SK-N-SH treated with all-trans-retinoic acid at 6 μM for 48 hours (cell line): ENCODE results near the gene CTRB1.

Source experiments
- ATAC-seq: fragments of 200-7000 bp; cut with Tn5 transposase; 3 replicates; pipeline ENCODE4 v1.9.1; 2020; ENCODE audit warnings: mild to moderate bottlenecking, moderate library complexity
- ARNTL ChIP-seq: fragments of 450-650 bp; formaldehyde crosslinking; IDR thresholded peaks from 2 replicates; pipeline ENCODE4 v1.5.0; 2020; ENCODE audit warnings: low read depth, mild to moderate bottlenecking, moderate library complexity, borderline replicate concordance
- CSDC2 ChIP-seq: fragments of 250-450 bp; sonication (Bioruptor Pico); IDR thresholded peaks from 2 replicates; pipeline ENCODE4 v1.5.0; 2020; ENCODE audit warnings: mild to moderate bottlenecking, moderate library complexity
- ESRRG ChIP-seq: fragments of 250-450 bp; sonication (Bioruptor Pico); IDR thresholded peaks from 2 replicates; pipeline ENCODE4 v1.6.1; 2021; ENCODE audit warnings: mild to moderate bottlenecking
- ISL1 ChIP-seq: fragments of 250-450 bp; sonication (Bioruptor Pico); IDR thresholded peaks from 2 replicates; pipeline ENCODE4 v2.1.2; 2022; ENCODE audit warnings: mild to moderate bottlenecking, moderate library complexity
- OSR1 ChIP-seq: fragments of 250-450 bp; sonication (Bioruptor Pico); IDR thresholded peaks from 2 replicates; pipeline ENCODE4 v1.8.0; 2022; ENCODE audit warnings: moderate library complexity, mild to moderate bottlenecking, inconsistent platforms
- RARB ChIP-seq: fragments of 250-450 bp; sonication (Bioruptor Pico); IDR thresholded peaks from 2 replicates; pipeline ENCODE4 v1.8.0; 2021; ENCODE audit warnings: mild to moderate bottlenecking, moderate library complexity
- SNAI2 ChIP-seq: fragments of 250-450 bp; sonication (Bioruptor Pico); IDR thresholded peaks from 2 replicates; pipeline ENCODE4 v1.5.0; 2020; ENCODE audit warnings: mild to moderate bottlenecking, moderate library complexity
- TCF4 ChIP-seq: fragments of 250-450 bp; sonication (Bioruptor Pico); IDR thresholded peaks from 2 replicates; pipeline ENCODE4 v1.8.0; 2021; ENCODE audit warnings: mild to moderate bottlenecking, moderate library complexity, borderline replicate concordance
- ZC3H10 ChIP-seq: fragments of 250-450 bp; sonication (Bioruptor Pico); IDR thresholded peaks from 2 replicates; pipeline ENCODE4 v1.5.1; 2021; ENCODE audit warnings: mild to moderate bottlenecking, moderate library complexity
- ZFP30 ChIP-seq: fragments of 450-650 bp; formaldehyde crosslinking; IDR thresholded peaks from 2 replicates; pipeline ENCODE4 v1.5.0; 2022; ENCODE audit warnings: mild to moderate bottlenecking, moderate library complexity
- ZNF565 ChIP-seq: fragments of 450-650 bp; formaldehyde crosslinking; conservative IDR thresholded peaks from 2 replicates; pipeline ENCODE4 v1.5.0; 2020; ENCODE audit warnings: low read depth, mild to moderate bottlenecking, moderate library complexity
- ZNF70 ChIP-seq: fragments of 450-650 bp; formaldehyde crosslinking; IDR thresholded peaks from 2 replicates; pipeline ENCODE4 v1.5.0; 2020; ENCODE audit warnings: mild to moderate bottlenecking, moderate library complexity
- ZNF8 ChIP-seq: fragments of 450-650 bp; formaldehyde crosslinking; IDR thresholded peaks from 2 replicates; pipeline ENCODE4 v1.5.0; 2020; ENCODE audit warnings: mild to moderate bottlenecking, moderate library complexity
- TF ChIP-seq, protein P1 (sequence below): fragments of 250-450 bp; sonication (Bioruptor Pico); IDR thresholded peaks from 2 replicates; pipeline ENCODE4 v1.5.1; 2020; ENCODE audit warnings: low read depth, mild to moderate bottlenecking, moderate library complexity
- TF ChIP-seq, protein P2 (sequence below): fragments of 250-450 bp; sonication (Bioruptor Pico); IDR thresholded peaks from 2 replicates; pipeline ENCODE4 v1.8.0; 2020; ENCODE audit warnings: mild to moderate bottlenecking, moderate library complexity, borderline replicate concordance
- TF ChIP-seq, protein P3 (sequence below): fragments of 250-450 bp; sonication (Bioruptor Pico); IDR thresholded peaks from 2 replicates; pipeline ENCODE4 v1.5.1; 2021; ENCODE audit warnings: mild to moderate bottlenecking, moderate library complexity

CTRB1 gene

DNA sequence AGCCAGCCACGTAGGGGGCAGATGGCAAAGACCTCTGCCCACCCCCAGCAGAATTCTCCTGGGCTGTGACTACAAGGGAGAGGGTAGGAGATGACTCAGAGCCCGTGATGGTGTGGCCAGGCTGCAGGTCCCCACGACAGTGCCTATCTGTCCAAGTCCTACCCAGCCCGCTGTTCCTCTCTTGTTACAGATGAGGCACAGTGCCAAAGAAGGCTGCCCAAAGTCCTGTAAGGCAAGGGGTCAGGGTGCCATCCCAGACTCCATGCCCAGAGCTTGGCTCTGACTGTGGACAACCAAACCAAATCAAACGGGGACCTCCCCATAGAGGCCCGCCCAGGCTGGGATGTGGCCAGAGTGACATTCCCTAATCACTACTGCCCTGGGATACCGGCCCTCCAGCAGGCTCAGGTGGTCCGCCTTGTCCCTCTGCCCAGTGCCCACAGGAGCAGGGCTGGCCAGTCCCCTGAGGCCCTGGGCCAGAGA is 45.2 kb downstream of the CTRB1 start:
- peak; percentile 23 for ATAC-seq
- no peak for TF ChIP-seq TCF4 (CRISPR knock-in tag)
- no peak for TF ChIP-seq OSR1 (CRISPR knock-in tag)
- no peak for TF ChIP-seq ZC3H10 (CRISPR knock-in tag)
- TF ChIP-seq SNAI2, result no peak
- TF ChIP-seq, protein P1, sequence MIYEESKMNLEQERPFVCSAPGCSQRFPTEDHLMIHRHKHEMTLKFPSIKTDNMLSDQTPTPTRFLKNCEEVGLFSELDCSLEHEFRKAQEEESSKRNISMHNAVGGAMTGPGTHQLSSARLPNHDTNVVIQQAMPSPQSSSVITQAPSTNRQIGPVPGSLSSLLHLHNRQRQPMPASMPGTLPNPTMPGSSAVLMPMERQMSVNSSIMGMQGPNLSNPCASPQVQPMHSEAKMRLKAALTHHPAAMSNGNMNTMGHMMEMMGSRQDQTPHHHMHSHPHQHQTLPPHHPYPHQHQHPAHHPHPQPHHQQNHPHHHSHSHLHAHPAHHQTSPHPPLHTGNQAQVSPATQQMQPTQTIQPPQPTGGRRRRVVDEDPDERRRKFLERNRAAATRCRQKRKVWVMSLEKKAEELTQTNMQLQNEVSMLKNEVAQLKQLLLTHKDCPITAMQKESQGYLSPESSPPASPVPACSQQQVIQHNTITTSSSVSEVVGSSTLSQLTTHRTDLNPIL, result no peak
- TF ChIP-seq, all 23 proteins: peak for 0

DNA sequence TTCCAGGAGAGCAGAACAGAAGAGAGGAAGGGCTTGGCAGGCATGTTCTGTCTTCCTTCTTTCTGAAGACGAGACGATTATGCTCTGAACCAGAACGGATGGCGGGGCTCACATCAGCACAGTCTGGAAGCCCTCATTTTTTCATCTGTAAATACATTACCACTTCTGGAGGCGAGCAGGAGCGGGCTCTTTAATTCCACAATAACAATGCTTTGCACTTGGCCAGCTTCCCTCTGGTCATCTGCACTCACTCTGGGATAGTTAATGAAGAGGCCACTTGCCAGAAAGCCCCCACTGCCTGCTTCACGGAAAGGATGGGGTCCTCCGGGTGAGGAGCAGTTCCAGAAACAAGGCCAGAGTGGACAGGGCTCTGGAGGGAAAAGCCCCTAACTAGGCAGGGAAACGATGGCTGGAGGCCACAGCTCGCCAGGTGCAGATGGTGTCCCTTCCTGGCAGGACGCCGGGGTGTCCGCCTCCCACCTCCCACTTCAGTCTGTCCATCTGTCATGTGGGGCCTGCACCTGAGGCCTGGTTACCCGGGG is 45.7 kb downstream of the CTRB1 start:
- TF ChIP-seq TCF4 (CRISPR knock-in tag) (peak; percentile 71; the same call in 1 of the 2 replicates), SNAI2 (no peak)
- ATAC-seq, result peak; percentile 39

DNA sequence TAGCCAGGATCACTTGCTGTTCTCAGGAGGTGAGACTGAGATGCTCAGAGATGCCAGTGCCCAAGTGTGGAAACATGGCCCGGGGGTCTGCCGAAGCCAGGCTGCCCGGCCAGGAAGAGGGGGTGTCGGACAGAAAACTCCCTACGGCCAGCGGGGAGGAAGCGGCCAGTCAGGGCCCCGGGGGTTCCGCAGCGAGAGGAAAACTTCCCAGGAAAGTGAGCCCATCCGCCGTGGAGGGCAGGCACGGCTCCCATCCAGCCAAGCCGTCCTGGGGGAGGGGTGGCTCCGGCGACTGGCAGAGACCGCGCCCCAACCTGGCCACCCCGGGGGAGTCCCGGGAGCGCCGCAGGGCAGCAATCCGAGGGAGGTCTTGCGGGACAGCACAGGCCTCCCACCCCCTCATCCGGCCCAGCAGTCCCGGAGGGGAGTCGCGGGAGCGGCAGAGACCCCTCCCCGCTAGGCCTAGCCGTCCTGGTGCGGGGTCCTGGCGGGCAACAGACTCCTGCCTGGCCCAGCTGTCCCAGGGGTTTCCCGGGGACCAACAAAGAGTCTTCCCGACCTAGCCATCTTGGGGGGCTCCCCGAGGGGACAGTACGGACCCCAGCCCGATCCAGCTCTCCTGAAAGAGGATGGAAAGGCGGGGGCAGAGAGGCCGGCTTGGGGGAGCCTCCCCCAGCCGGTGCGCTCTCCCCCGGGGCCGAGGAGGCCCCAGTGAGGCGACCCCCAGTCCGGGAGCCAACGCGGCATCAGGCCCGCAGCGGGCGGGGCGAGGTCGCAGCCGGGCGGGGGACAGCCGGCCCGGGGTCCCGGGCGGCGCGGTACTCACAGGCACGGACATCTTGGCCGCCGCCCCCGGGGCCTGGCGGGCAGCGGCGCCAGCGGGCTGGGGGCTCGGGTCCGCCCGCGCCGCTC is 46.5 kb downstream of the CTRB1 start:
- no peak for TF ChIP-seq ZNF8
- no peak for TF ChIP-seq ZC3H10 (CRISPR knock-in tag)
- no peak for TF ChIP-seq ZFP30 (CRISPR knock-in tag)
- no peak for TF ChIP-seq CSDC2 (CRISPR knock-in tag)
- TF ChIP-seq RARB, result no peak
- TF ChIP-seq, protein P2, sequence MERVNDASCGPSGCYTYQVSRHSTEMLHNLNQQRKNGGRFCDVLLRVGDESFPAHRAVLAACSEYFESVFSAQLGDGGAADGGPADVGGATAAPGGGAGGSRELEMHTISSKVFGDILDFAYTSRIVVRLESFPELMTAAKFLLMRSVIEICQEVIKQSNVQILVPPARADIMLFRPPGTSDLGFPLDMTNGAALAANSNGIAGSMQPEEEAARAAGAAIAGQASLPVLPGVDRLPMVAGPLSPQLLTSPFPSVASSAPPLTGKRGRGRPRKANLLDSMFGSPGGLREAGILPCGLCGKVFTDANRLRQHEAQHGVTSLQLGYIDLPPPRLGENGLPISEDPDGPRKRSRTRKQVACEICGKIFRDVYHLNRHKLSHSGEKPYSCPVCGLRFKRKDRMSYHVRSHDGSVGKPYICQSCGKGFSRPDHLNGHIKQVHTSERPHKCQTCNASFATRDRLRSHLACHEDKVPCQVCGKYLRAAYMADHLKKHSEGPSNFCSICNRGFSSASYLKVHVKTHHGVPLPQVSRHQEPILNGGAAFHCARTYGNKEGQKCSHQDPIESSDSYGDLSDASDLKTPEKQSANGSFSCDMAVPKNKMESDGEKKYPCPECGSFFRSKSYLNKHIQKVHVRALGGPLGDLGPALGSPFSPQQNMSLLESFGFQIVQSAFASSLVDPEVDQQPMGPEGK, result no peak
- TF ChIP-seq ZNF70 (CRISPR knock-in tag), result no peak
- TF ChIP-seq ZNF565, result no peak
- TF ChIP-seq, protein P3, sequence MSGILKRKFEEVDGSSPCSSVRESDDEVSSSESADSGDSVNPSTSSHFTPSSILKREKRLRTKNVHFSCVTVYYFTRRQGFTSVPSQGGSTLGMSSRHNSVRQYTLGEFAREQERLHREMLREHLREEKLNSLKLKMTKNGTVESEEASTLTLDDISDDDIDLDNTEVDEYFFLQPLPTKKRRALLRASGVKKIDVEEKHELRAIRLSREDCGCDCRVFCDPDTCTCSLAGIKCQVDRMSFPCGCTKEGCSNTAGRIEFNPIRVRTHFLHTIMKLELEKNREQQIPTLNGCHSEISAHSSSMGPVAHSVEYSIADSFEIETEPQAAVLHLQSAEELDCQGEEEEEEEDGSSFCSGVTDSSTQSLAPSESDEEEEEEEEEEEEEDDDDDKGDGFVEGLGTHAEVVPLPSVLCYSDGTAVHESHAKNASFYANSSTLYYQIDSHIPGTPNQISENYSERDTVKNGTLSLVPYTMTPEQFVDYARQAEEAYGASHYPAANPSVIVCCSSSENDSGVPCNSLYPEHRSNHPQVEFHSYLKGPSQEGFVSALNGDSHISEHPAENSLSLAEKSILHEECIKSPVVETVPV (CRISPR knock-in tag), result no peak
- no peak for TF ChIP-seq TCF4 (CRISPR knock-in tag)
- TF ChIP-seq ARNTL (CRISPR knock-in tag), result no peak
- TF ChIP-seq ESRRG (CRISPR knock-in tag), result no peak
- TF ChIP-seq ISL1 (CRISPR knock-in tag), result no peak
- ATAC-seq, result peak; percentile 47

DNA sequence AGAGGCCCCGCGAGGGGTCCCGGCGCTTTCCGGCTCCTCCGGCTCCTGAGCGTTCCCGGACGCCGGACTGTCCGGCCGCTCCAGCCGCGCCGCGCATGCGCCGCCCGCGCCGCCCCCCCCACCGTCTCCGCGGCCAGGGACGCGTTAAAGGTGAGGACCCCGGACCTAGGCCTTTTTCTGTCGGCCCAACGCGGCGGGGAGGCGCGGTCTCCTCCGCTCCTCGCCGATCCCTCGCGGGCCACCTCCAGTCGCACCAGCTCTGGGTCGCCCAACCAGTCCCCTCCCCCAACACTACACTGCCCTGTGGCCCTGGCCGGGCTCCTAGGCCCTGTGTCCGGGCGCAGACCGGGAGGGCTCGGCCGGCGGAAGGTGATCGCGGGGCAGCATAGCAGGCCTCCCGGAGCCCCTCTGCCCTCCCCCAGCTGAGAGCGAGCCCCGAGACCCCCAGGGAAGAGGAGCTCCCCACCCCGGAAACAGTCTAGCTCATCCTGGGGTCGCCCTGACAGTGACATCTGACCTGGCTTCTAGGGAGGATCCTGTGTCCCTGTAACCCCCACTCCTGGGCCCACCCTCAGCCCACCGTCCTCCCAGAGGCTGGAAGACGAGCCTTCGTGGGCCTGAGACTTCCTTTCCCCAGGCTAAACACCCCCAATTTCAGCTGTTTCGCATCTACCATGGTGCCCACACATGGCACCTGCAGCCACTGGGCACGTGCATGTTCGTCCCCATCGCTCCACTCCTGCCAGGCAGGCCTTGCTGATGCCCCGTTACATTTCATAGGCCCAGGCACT is 47.3 kb downstream of the CTRB1 start:
- peak; percentile 49 for ATAC-seq
- TF ChIP-seq ZNF565, result no peak
- TF ChIP-seq, protein P2, result no peak
- TF ChIP-seq, protein P3 (CRISPR knock-in tag), result no peak
- TF ChIP-seq ZNF70 (CRISPR knock-in tag), result no peak
- TF ChIP-seq, all 23 proteins: peak for 0
